ENCODE data around the gene ABHD2.

GRCh38 chr15:89057506-89058133, 30.6 kb upstream of the ABHD2 start:
- TF ChIP-seq CTCF (IDR thresholded peaks at IDR 0.05; ENCODE audit: low read length) (peak; percentile 99), EZH2 (IDR thresholded peaks at IDR 0.05; ENCODE audit: borderline replicate concordance, low read length) (no peak)

All from OCI-LY1 (cell line).